HuH-7.5 (cell line): ENCODE measurements around the gene CNGA1.
"Not testable (repeated sequence)": the region's sequence is repeated elsewhere in the genome, so short reads cannot be mapped to it uniquely, and the experiment has no call there.

Experiments
- DNase-seq: peaks from one replicate; pipeline ENCODE4 v3.0.0; 2011; ENCODE audit warnings: low spot score

CNGA1 gene

GRCh38 chr4:48030470-48030869 is 14.0 kb upstream of the CNGA1 start:
- DNase-seq, result no peak

GRCh38 chr4:48028696-48029095 is 12.2 kb upstream of the CNGA1 start:
- DNase-seq, result no peak

GRCh38 chr4:48027653-48028052 is 11.2 kb upstream of the CNGA1 start:
- no peak for DNase-seq

- DNase-seq, result no peak
Measured at GRCh38 chr4:48025005-48025404, 8.5 kb upstream of the CNGA1 start.

GRCh38 chr4:48024522-48024921 is 8.0 kb upstream of the CNGA1 start:
- DNase-seq, result no peak

GRCh38 chr4:48022192-48022799 is 5.8 kb upstream of the CNGA1 start:
- DNase-seq, result no peak

- no peak for DNase-seq
Measured at GRCh38 chr4:48021100-48021499, 4.6 kb upstream of the CNGA1 start.

GRCh38 chr4:48018112-48018511 is 1.6 kb upstream of the CNGA1 start:
- DNase-seq, result no peak

GRCh38 chr4:48017108-48017571 is 659 bp upstream of the CNGA1 start:
- DNase-seq, result peak; percentile 27

GRCh38 chr4:48015678-48016077 is 803 bp downstream of the CNGA1 start:
- no peak for DNase-seq

GRCh38 chr4:48015216-48015615 is 1.3 kb downstream of the CNGA1 start:
- DNase-seq, result no peak

- DNase-seq, result no peak
Measured at GRCh38 chr4:48012824-48013223, 3.7 kb downstream of the CNGA1 start.

GRCh38 chr4:48011722-48012121 is 4.8 kb downstream of the CNGA1 start:
- no peak for DNase-seq

- not testable (repeated sequence) for DNase-seq
Measured at GRCh38 chr4:48010906-48011305, 5.6 kb downstream of the CNGA1 start.

GRCh38 chr4:48008021-48008596 is 8.4 kb downstream of the CNGA1 start:
- DNase-seq, result no peak

- no peak for DNase-seq
Measured at GRCh38 chr4:48005781-48006180, 10.7 kb downstream of the CNGA1 start.

- DNase-seq, result not testable (repeated sequence)
Measured at GRCh38 chr4:48003568-48003967, 12.9 kb downstream of the CNGA1 start.

- no peak for DNase-seq
Measured at GRCh38 chr4:48002267-48002666, 14.2 kb downstream of the CNGA1 start.

GRCh38 chr4:47996021-47996420 is 20.5 kb downstream of the CNGA1 start:
- DNase-seq, result no peak

- not testable (repeated sequence) for DNase-seq
Measured at GRCh38 chr4:47992475-47992874, 24.0 kb downstream of the CNGA1 start.

GRCh38 chr4:47990145-47990544 is 26.3 kb downstream of the CNGA1 start:
- no peak for DNase-seq

GRCh38 chr4:47974566-47974965 is 41.9 kb downstream of the CNGA1 start:
- no peak for DNase-seq

GRCh38 chr4:47972721-47973120 is 43.8 kb downstream of the CNGA1 start:
- no peak for DNase-seq

- DNase-seq, result no peak
Measured at GRCh38 chr4:47972181-47972580, 44.3 kb downstream of the CNGA1 start.
